ENCODE measurements around the gene LMOD1. TPM values are rescaled to one million over a fixed set of nuclear protein-coding genes. Genes with fewer than 3 reads are reported as not detected.

The LMOD1 gene
- total RNA-seq (2022; extraction: Qiagen RNA extraction; ENCODE audit: low read depth) = not detected in 5 replicates

GRCh38 chr1:201946224-201946908 lies at the start of gene LMOD1:
Gene LMOD1 (minus strand): TSS chr1:201946548. CDS start chr1:201946340, 208 bp downstream.

GRCh38 chr1:201982623-201983379 lies 36.5 kb upstream of the LMOD1 start, which contains the start of gene RNPEP:
Gene RNPEP (plus strand): TSS chr1:201982648. CDS start chr1:201982667, 19 bp downstream.

GRCh38 chr1:201955009-201955728 lies 8.8 kb upstream of the LMOD1 start, which contains the start of gene TIMM17A:
Gene TIMM17A (plus strand): TSS chr1:201955503. CDS start chr1:201955527, 24 bp downstream.

GRCh38 chr1:201888282-201889089 lies 57.9 kb downstream of the LMOD1 start, which contains the start of gene SHISA4:
Gene SHISA4 (plus strand): TSS chr1:201888898. CDS start chr1:201888995, 97 bp downstream.

Other genes starting within 250 kb of the LMOD1 start
- 22.3 to 43.2 TPM (median 41.1 TPM) in 5 replicates for gene IPO9, start 117.4 kb downstream of the LMOD1 start, total RNA-seq (2022; extraction: Qiagen RNA extraction; ENCODE audit: low read depth)
- 9.9 to 20.3 TPM (median 17.3 TPM) in 5 replicates for gene SHISA4, start 57.6 kb downstream of the LMOD1 start, total RNA-seq (2022; extraction: Qiagen RNA extraction; ENCODE audit: low read depth)
- gene TIMM17A, start 9.0 kb upstream of the LMOD1 start, total RNA-seq (2022; extraction: Qiagen RNA extraction; ENCODE audit: low read depth) = 91.0 to 150 TPM (median 102 TPM) in 5 replicates
- 82.5 to 93.7 TPM (median 89.1 TPM) in 5 replicates for gene RNPEP, start 36.1 kb upstream of the LMOD1 start, total RNA-seq (2022; extraction: Qiagen RNA extraction; ENCODE audit: low read depth)
- 234 to 285 TPM (median 265 TPM) in 5 replicates for gene ELF3, start 64.0 kb upstream of the LMOD1 start, total RNA-seq (2022; extraction: Qiagen RNA extraction; ENCODE audit: low read depth)
- gene GPR37L1, start 176.4 kb upstream of the LMOD1 start, total RNA-seq (2022; extraction: Qiagen RNA extraction; ENCODE audit: low read depth) = 0.13 to 0.20 TPM (median 0.17 TPM) in 5 replicates
- 33.1 to 45.9 TPM (median 41.5 TPM) in 5 replicates for gene ARL8A, start 198.2 kb upstream of the LMOD1 start, total RNA-seq (2022; extraction: Qiagen RNA extraction; ENCODE audit: low read depth)
- gene PTPN7, start 214.1 kb upstream of the LMOD1 start, total RNA-seq (2022; extraction: Qiagen RNA extraction; ENCODE audit: low read depth) = 0.03 TPM in 1 of 5 replicates, not detected in the others
- 0.40 to 0.78 TPM (median 0.47 TPM) in 5 replicates for gene LGR6, start 247.3 kb upstream of the LMOD1 start, total RNA-seq (2022; extraction: Qiagen RNA extraction; ENCODE audit: low read depth)